Endothelial cell of hepatic sinusoid (primary cell): ENCODE results near the gene TENT4B.

Source experiments
- in situ Hi-C: cut with HindIII; loops from 2 replicates; pipeline ENCODE4 v1.10.0; 2017; ENCODE audit warnings: low sequenced_read_pairs

Gene TENT4B

DNA sequence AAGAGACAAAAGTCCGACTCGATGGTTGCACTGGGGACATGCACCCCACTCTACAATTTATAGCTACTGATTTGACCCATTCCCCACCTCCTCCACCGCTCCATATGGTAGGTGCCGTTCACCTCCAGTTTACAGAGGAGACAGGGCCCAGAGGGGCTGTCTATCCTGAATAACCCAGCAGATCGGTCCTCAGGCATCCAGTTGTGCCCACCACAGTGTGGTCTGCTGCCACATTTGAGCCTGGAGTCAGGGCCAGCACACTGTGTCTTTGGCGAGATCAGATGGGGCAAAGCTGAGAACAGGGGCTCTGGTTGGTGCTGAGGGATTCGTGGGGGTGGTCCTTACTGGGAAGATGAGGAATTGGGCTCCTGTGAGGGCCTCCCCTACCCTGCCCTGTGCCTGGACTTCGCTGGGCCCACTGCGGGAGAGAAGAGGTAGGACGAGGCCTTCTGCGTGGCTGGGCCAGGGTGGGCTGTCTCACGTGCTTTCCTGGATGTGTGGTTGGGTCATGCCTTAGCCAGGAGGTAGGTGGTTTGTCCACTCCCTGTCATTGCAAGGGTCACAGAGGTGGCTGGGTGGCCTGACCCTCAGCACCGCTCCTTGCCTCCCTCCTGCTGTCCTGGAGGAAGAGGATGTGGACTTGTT, 116.1 kb downstream of the TENT4B start:
- in situ Hi-C loops = loop anchor here (5.0 kb wide), 1 partner anchor 88 kb away; no protein-coding TSS in a partner anchor

- in situ Hi-C loops = loop anchor here (5.0 kb wide), 1 partner anchor 87 kb away; no protein-coding TSS in a partner anchor
Observed at GRCh38 chr16:50269769-50270509, 116.8 kb downstream of the TENT4B start.

DNA sequence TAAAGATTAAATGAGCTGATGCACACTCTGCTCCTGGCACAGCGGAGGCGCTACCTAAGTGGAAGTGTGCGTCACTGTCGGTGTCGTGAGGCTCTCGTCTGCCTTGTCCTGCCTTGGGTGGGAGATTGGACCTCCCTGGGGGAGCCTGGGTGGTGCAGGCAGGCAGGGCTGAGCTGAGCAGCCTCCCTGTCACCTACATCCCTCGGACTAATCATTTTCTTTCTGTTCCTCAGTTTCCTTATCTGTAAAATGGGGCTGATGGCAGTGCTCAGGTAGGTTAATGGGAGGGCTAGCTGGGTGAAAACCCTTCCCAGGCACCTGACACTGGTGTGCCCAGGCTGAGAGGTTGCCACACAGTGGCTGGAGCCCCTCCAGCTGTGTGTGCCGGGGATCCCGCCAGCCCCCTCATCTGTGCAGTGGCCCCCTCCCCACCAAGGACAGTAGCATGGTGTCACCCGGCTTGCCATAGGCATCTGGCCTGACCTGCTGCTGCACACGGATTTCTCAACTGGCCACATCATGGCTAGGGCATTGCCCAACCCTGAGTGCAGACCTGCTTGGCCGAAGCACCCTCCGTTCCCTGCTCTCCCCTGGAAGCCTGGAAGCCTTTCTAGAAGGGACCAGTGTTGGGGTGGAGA, 117.5 kb downstream of the TENT4B start:
- in situ Hi-C loops = no loop called here

- in situ Hi-C loops = no loop called here
Observed at GRCh38 chr16:50271148-50272041, 118.3 kb downstream of the TENT4B start.

DNA sequence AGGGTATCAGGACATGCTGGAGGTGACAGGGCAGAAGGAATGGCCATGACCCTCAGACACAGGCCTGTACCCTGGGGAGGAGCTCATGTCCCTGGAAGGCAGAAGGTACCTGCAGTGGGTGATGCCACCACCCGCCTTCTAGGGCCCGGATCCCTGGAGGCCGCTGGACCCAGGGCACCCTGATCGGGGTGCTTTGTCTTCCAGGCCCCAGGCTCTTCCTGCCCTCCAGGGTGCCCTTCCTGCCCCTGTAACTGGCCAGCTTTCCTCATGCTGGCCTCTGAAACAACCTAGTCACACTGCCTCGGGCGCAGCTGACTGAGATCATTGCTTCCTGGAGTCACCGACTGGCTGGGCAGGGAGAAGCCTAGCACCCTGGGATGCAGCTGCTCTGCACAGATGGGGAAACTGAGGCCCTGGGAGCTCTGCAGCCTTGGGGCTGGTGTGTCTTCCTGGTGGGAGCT, 119.0 kb downstream of the TENT4B start:
- in situ Hi-C loops = no loop called here

DNA sequence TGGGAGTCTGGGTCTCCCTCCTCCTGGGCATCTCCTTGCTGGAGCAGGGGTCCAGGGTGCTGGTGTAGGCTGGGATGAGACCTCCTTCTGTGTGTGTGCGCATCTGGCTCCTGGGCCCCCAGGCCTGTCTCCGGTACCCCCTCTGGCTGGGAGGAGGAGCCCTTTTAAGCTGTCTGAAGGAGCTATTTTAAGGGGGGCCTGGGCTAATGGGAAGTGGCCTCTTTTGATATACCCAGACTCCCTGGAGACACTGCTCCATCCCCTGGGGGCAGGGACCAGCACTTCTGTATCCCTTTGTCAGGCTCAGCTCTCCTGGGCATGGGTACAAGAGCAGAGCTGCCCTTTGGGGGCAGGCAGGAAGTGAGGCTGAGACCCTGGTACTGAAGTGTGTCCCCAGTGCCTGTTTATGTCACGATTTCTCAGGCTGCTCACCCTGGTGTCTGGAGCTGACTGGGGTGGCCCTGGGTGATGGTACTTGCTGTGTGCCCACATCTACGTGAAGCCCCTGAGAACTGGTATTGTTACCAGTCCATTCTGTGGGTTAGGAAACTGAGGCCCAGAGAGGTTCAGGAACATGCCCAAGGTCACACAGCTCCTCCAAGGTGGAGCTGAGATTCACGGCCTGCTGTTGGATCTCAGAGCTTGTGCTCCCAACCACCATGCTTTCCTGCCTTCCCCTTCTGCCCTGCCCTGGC, 119.7 kb downstream of the TENT4B start:
- in situ Hi-C loops = no loop called here

DNA sequence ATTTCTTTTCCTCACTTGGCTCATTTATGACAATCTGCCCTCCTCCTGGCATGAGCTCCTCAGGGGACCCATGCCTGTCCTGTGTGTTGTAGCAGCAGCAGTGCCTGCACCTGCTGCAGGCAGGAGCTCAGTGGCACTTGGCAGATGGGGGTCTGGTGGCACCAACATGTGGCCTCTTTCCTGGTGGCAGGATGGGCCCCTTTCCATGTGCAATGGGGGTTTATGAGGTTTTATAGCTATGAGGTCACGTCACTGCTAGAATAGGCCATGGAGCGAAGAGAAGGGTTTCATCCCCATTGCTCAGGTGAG, 120.2 kb downstream of the TENT4B start:
- in situ Hi-C loops = no loop called here

DNA sequence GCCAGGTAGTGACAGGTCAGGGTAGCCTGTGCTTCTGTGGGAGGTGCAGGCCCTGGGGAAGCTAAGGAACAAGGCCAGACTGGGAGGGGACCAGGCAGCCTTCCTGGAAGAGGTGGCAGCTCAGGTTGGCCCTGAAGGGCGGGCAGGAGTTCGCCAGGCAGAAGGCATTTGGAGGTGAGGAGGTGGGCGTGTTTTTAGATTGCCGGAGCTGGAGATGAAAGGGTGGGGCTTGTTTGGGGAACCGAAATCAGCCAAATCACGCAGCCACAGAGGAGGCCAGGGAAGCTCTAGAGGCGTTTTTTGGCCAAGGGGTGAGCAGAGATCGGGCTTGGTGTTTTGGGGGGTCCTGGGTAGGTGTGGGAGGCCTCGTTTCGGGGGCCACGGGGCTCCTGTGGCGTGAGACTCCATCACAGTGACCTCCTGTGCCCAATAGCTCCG, 120.8 kb downstream of the TENT4B start:
- in situ Hi-C loops = no loop called here

DNA sequence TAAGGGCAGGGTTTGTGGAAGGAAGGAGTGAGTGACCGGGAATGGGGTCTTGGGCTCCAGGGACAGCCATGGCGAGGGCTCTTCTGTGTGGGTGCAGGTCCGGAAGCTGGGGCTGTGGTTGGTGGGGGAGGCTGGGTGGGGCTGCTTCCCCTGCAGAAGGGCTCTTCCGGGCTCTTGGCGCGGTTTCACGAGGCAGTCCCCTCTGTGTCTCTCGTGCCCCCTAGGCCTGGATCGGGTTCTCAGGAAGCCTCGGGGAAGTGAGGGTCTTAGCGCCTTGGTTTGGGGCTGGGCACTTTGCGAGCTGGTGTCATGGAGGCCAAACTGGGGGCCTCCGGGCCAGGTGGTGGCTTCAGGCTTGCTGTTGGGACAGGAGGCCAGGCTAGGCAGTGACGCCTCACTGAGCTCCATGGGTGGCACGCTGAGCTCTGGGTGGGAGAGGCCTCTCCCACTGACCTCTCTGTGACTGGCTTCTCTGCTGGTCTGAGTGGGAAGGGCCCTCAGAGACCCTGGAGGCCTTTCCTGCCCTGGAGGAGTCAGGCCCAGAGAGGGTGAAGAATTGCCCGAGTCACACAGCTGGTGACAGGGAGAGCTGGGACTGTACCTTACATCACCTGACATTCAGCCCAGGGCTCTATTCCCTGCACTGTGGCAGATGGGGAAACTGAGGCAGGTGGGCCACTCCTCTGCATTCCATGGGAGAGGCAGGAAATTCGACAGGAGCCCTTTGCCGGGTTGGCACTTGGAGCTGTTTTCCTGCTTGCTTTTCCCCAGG, 121.4 kb downstream of the TENT4B start:
- in situ Hi-C loops = no loop called here

GRCh38 chr16:50275098-50275415, 122.0 kb downstream of the TENT4B start:
- in situ Hi-C loops = no loop called here

DNA sequence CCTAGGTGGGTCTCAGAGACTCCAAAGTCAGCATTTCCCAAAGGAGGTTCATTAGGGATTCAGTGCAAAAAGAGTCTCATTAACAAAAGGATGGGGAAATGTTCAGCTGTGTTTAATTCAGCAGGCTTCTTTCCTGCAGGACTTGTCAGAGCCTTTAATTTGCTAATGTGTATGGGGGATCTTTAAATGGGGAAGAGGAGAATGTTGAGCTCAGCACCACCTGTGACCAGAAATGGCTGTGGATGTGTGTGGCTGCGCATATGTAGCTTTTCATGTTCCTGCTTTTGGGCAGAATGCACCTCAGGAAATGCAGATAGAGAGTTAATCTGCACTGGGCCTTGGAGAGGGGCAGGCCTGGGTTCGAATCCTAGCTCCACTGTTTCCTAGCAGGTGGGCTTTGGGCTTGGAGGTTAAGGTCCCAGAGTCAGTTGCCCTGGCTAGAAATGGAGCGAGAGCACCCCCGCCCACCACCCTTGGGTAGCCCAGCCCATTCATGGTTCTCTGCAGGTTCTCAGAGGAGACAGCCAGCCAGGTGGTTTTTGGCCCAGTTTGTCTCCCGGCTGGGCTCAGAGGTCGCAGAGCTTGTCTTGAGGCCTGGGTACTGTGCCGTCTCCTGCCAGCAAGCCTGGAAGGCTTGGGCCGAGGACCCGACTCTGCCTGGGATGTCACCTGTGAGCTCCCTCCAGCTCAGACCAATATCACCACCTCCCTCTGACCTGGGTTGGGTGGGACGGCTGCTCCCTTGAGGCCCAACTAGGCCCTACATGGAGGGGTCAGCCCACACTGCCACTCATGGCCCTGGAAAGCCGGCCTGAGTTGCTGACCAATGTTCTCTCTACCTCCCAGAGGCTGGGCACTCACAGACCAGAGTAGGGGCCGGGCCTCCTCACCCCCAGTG, 122.6 kb downstream of the TENT4B start:
- in situ Hi-C loops = no loop called here

DNA sequence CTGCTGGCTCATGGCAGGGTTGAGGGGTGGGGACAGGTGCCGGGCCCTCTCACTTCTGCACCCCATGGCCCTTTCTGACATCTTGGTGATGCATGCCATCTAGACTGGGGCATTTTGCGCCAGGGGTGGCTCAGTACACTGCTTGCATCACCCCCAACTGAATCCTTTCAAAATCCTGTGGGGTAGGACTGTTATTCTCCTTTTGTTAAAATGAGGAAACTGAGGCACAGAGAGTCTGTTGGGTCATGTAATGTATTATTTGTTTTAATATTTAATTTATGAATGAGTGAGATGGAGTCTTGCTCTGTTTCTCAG, 123.2 kb downstream of the TENT4B start:
- in situ Hi-C loops = no loop called here

DNA sequence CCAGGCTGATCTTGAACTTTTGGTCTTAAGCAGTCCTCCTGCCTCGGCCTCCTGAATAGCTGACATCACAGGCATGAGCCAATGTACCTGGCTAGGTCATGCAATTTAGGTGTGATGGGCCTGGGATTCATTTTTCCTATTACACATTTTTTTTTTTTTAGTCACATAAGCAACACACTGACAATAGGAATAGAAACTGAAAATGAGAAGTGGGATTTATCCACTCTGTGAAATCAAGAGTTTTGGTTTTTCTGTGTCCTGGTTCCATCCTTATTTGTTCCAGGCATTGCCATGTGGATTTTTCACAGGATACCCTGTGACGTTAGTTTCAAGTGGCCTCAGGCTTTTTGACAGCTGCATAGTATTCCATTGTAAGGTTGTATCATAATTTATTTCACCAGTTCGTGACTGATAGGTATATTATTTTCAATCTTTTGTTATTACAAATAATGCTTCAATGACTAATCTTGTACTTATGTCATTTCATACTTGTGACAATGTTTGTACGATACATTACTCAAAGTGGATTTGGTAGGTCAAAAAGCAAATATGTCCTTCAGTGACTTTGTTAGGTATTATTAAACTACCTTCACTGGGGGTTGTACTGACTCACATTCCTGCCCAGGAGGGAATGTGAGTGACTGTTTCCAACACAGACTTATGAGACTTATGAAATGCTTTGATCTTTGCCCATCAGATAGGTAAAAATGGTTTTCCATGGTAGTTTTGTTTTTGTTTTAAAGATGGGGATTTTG, 123.9 kb downstream of the TENT4B start:
- in situ Hi-C loops = no loop called here

DNA sequence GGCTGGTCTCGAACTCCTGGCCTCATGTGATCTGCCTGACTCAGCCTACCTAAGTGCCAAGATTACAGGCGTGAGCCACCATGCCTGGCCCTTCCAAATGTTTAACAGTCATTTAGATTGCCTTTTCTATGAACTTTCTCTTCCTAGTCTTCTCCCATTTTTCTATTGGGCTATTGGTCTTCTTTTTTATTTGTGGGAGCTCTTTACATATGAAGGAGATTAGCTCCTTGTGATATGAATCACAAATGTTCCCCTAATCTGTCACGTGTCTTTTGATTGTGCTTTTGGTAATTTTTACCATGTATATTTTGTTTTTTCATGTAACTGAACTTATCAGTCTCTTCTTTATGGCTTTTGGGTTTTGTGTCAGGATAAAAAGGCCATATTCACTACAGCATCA, 125.1 kb downstream of the TENT4B start:
- in situ Hi-C loops = no loop called here

GRCh38 chr16:50279504-50279865, 126.4 kb downstream of the TENT4B start:
- in situ Hi-C loops = no loop called here

GRCh38 chr16:50280932-50281331, 127.8 kb downstream of the TENT4B start:
- in situ Hi-C loops = no loop called here
